GM23248 (cell line): Measurements from ENCODE around the gene CENPU. TPM values are rescaled to one million over a fixed set of nuclear protein-coding genes. Genes with fewer than 3 reads are reported as not detected.

Experiments used
- DNase-seq: peaks from one replicate; pipeline ENCODE4 v3.0.0-alpha.2; 2015
- H2AFZ ChIP-seq: fragments of 200-600 bp; sonication (generic); 2 replicates; pipeline ENCODE4 v1.6.1; 2016; ENCODE audit warnings: antibody characterized with exemption
- H3F3A ChIP-seq: fragments of 200-600 bp; sonication (generic); 2 replicates; pipeline ENCODE4 v1.6.1; 2016; ENCODE audit warnings: mild to moderate bottlenecking, antibody characterized with exemption, mixed run types; ENCODE audit not compliant: insufficient read depth
- H3K27ac ChIP-seq: fragments of 200-600 bp; sonication (generic); 2 replicates; pipeline ENCODE4 v1.5.1; 2016; ENCODE audit warnings: mild to moderate bottlenecking
- H3K27me3 ChIP-seq: fragments of 200-600 bp; sonication (generic); replicated peaks from 2 replicates; pipeline ENCODE4 v1.6.1; 2016; ENCODE audit warnings: mild to moderate bottlenecking; ENCODE audit not compliant: insufficient read depth
- H3K36me3 ChIP-seq: fragments of 200-600 bp; sonication (generic); 2 replicates; pipeline ENCODE4 v1.6.1; 2016; ENCODE audit warnings: low read depth, mild to moderate bottlenecking
- H3K4me1 ChIP-seq: fragments of 200-600 bp; sonication (generic); 2 replicates; pipeline ENCODE4 v1.6.1; 2016; ENCODE audit warnings: mild to moderate bottlenecking; ENCODE audit not compliant: insufficient read depth
- H3K4me2 ChIP-seq: fragments of 200-600 bp; sonication (generic); one replicate; pipeline ENCODE4 v1.6.1; 2016; ENCODE audit warnings: mild to moderate bottlenecking; ENCODE audit not compliant: unreplicated experiment
- H3K4me3 ChIP-seq: fragments of 200-600 bp; sonication (generic); 2 replicates; pipeline ENCODE4 v1.5.1; 2016; ENCODE audit warnings: mild to moderate bottlenecking
- H3K79me2 ChIP-seq: fragments of 200-600 bp; sonication (generic); 2 replicates; pipeline ENCODE4 v1.6.1; 2016; ENCODE audit warnings: mild to moderate bottlenecking; ENCODE audit not compliant: insufficient read depth
- H3K9ac ChIP-seq: fragments of 200-600 bp; sonication (generic); 2 replicates; pipeline ENCODE4 v1.6.1; 2016; ENCODE audit warnings: mild to moderate bottlenecking
- H3K9me2 ChIP-seq: fragments of 200-600 bp; sonication (generic); 2 replicates; pipeline ENCODE4 v1.6.1; 2016; ENCODE audit warnings: mixed run types, mild to moderate bottlenecking, moderate library complexity; ENCODE audit not compliant: insufficient read depth
- H3K9me3 ChIP-seq: fragments of 200-600 bp; sonication (generic); one replicate; pipeline ENCODE4 v1.6.1; 2017; ENCODE audit warnings: low read depth
- H4K20me1 ChIP-seq: fragments of 200-600 bp; sonication (generic); 2 replicates; pipeline ENCODE4 v1.6.0; 2016; ENCODE audit not compliant: insufficient read depth
- EZH2 ChIP-seq: fragments of 200-600 bp; sonication (generic); IDR thresholded peaks from 2 replicates; pipeline ENCODE4 v1.6.1; 2018; ENCODE audit warnings: antibody characterized with exemption, mild to moderate bottlenecking; ENCODE audit not compliant: insufficient read depth, poor library complexity, severe bottlenecking
- EZH2phosphoT487 ChIP-seq: fragments of 200-600 bp; sonication (generic); IDR thresholded peaks from 2 replicates; pipeline ENCODE4 v1.6.1; 2018; ENCODE audit warnings: antibody characterized with exemption, moderate library complexity, mild to moderate bottlenecking, low read depth; ENCODE audit not compliant: insufficient read depth
- WGBS, 2 experiments: methylation state at CpG; one replicate each; pipeline ENCODE4 v1.1.6; 2015 to 2017; ENCODE audit warnings: low lambda C conversion rate in 2 of 2, low coverage in 1 of 2; ENCODE audit errors: missing lambda C conversion rate in 2 of 2; 5-methylcytosine and 5-hydroxymethylcytosine counted together
- in situ Hi-C: fragments of 300-500 bp; cut with MboI; formaldehyde crosslinking; loops from 2 replicates; pipeline ENCODE4 v1.15.0; 2020
- polyA plus RNA-seq: library from polyadenylated mRNA; unstranded; fragments of >200 nt; fragmentation: Nextera tagmentation; extraction: Ambion mirVana; gene quantifications from 2 replicates; pipeline ENCODE4 v1.2.1, GENCODE V29; 2016
- total RNA-seq: library from RNA; depleted of rRNA; stranded (reverse); fragments of >200 nt; shearing (Covaris generic); gene quantifications from 2 replicates; pipeline ENCODE4 v1.2.3, GENCODE V29; 2014

The CENPU gene
- total and polyA plus RNA-seq, 2 experiments from 2014 or later = 8.5 to 15.7 TPM

- H2AFZ ChIP-seq = no peak overlapping the region
- DNase-seq = no peak
- H3K36me3 ChIP-seq = peaks cover 4% of the 10 kb centered on the region; the same call in 1 of the 2 replicates
- no peak overlapping the region for H3K4me2 ChIP-seq
- H3K79me2 ChIP-seq = no peaks in the 10 kb centered on the region
- no peaks in the 10 kb centered on the region for H3K4me1 ChIP-seq
- no peak overlapping the region for H3K9ac ChIP-seq
- no peaks in the 10 kb centered on the region for H3K27me3 ChIP-seq
- H3F3A ChIP-seq = no peaks in the 10 kb centered on the region
- no peak for TF ChIP-seq EZH2phosphoT487
- no peak for TF ChIP-seq EZH2
- WGBS, 2 experiments = 74 to 76% methylated on average over 5 of the region's 5 CpGs
- in situ Hi-C loops = no loop called here
- H3K9me2 ChIP-seq = no peaks in the 10 kb centered on the region
- no peaks in the 10 kb centered on the region for H4K20me1 ChIP-seq
- no peak overlapping the region for H3K27ac ChIP-seq
- no peak overlapping the region for H3K4me3 ChIP-seq
- no peaks in the 10 kb centered on the region for H3K9me3 ChIP-seq
Measured at GRCh38 chr4:184705692-184706091, 28.2 kb downstream of the CENPU start.

DNA sequence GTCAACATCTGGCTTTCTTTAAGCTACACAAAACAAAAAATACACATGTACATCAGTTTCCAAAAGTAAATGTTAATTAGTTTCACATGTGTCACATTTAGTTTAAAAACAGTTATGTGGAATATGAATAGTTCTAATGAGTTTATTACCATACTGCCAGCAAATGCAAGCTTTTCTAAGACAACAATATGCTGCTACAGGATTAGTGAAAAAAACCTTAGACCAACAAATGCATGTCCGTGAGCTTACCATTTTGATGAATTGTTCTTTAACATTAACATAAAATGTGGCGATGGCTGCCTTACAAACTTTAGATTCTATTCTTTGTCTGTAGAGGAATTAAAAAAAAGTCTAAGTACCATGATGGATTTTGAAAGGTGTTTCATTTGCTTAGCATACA, 31.8 kb downstream of the CENPU start:
- no peak for TF ChIP-seq EZH2phosphoT487
- TF ChIP-seq EZH2 = no peak
- no peaks in the 10 kb centered on the region for H3K79me2 ChIP-seq
- DNase-seq = no peak
- H3K27me3 ChIP-seq = no peaks in the 10 kb centered on the region
- in situ Hi-C loops = no loop called here
- no peaks in the 10 kb centered on the region for H3K9me3 ChIP-seq
- no peak overlapping the region for H3K4me2 ChIP-seq
- H3K9ac ChIP-seq = no peak overlapping the region
- peaks cover 5% of the 10 kb centered on the region for H3K4me1 ChIP-seq
- H3F3A ChIP-seq = no peaks in the 10 kb centered on the region; the same call in 1 of the 2 replicates
- no peaks in the 10 kb centered on the region for H3K9me2 ChIP-seq
- no peaks in the 10 kb centered on the region for H4K20me1 ChIP-seq
- no peak overlapping the region for H2AFZ ChIP-seq
- 79 to 91% methylated on average over 2 of the region's 2 CpGs for WGBS, 2 experiments
- no peaks in the 10 kb centered on the region; the same call in 1 of the 2 replicates for H3K36me3 ChIP-seq
- H3K4me3 ChIP-seq = no peak overlapping the region
- no peak overlapping the region for H3K27ac ChIP-seq

GRCh38 chr4:184699941-184700340, 34.0 kb downstream of the CENPU start:
- H2AFZ ChIP-seq = no peak overlapping the region
- WGBS, 2 experiments = 97 to 98% methylated on average over 4 of the region's 4 CpGs
- no peak for TF ChIP-seq EZH2
- TF ChIP-seq EZH2phosphoT487 = no peak

GRCh38 chr4:184697956-184698355, 35.9 kb downstream of the CENPU start:
- in situ Hi-C loops = no loop called here
- Histone ChIP-seq H3K27ac (no peak overlapping the region), H3F3A (no peaks in the 10 kb centered on the region; the same call in 1 of the 2 replicates), H4K20me1 (no peaks in the 10 kb centered on the region), H3K27me3 (no peaks in the 10 kb centered on the region), H3K4me2 (no peak overlapping the region), H3K9ac (no peak overlapping the region), H3K36me3 (peaks cover 7% of the 10 kb centered on the region; the same call in 1 of the 2 replicates), H3K4me1 (peaks cover 5% of the 10 kb centered on the region), H3K9me3 (no peaks in the 10 kb centered on the region), H3K4me3 (no peak overlapping the region), H2AFZ (no peak overlapping the region), H3K79me2 (no peaks in the 10 kb centered on the region), H3K9me2 (no peaks in the 10 kb centered on the region; the same call in 1 of the 2 replicates)
- 82 to 86% methylated on average over 3 of the region's 3 CpGs for WGBS, 2 experiments
- no peak for DNase-seq
- no peak for TF ChIP-seq EZH2phosphoT487
- TF ChIP-seq EZH2 = no peak

More at GRCh38 chr4:184699941-184700340, 34.0 kb downstream of the CENPU start:
- Histone ChIP-seq H3K27me3 (no peaks in the 10 kb centered on the region), H4K20me1 (no peaks in the 10 kb centered on the region), H3K36me3 (0 out of 2 replicates have a peak, but pooled peaks cover under 1% of the 10 kb centered on the region), H3K4me3 (no peak overlapping the region), H3K79me2 (no peaks in the 10 kb centered on the region), H3K9me2 (no peaks in the 10 kb centered on the region; the same call in 1 of the 2 replicates), H3K4me1 (peaks cover 5% of the 10 kb centered on the region), H3F3A (no peaks in the 10 kb centered on the region; the same call in 1 of the 2 replicates), H3K4me2 (no peak overlapping the region), H3K9me3 (no peaks in the 10 kb centered on the region), H3K27ac (no peak overlapping the region), H3K9ac (no peak overlapping the region)
- in situ Hi-C loops = no loop called here
- DNase-seq = peak; percentile 14
